ENCODE data around the gene SSC5D. TPM values are rescaled to one million over a fixed set of nuclear protein-coding genes. Genes with fewer than 3 reads are reported as not detected.
A peak's percentile ranks its signal among the peaks of the same experiment; 100 is the strongest.

SSC5D gene
- total and polyA plus RNA-seq, 9 of the 15 experiments (the other 6 are each of a cell fraction or from before 2014, with no cell fraction given): 0.04 to 0.71 (median 0.14) TPM; not detected in 2

DNA sequence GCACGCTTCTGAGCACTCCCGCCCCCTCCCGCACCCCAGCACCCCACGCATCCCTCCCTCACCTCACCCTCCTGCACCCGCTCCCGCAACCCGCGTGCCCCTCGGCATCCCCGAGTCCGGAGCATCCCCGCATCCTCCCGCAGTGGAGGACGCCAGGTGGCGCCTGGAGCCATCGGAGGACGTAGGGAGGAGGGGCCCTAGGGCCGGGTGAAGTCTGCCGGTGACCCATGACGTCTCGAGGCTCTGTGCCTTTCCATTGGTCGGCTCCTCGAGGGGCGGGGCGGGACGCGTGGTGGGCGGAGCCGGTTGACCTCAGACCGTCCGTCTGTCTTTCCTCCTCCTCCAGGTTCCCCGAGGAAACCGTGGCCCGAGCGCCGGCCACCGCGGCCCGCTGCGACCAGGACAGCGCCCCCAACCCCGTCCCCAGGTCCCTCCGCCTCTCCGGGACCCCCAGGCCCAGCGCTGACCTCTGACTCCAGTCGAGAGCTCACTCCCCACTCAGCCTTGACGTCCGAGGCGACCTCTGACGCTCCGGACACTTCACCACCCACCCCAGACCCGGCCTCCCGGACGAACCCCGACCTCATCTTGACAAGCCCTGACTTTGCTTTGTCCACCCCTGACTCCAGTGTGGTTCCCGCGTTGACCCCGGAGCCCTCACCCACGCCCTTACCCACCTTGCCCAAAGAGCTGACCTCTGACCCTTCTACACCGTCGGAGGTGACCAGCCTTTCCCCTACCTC is 28.8 kb downstream of the SSC5D start (continued):
- TF ChIP-seq, protein P1, sequence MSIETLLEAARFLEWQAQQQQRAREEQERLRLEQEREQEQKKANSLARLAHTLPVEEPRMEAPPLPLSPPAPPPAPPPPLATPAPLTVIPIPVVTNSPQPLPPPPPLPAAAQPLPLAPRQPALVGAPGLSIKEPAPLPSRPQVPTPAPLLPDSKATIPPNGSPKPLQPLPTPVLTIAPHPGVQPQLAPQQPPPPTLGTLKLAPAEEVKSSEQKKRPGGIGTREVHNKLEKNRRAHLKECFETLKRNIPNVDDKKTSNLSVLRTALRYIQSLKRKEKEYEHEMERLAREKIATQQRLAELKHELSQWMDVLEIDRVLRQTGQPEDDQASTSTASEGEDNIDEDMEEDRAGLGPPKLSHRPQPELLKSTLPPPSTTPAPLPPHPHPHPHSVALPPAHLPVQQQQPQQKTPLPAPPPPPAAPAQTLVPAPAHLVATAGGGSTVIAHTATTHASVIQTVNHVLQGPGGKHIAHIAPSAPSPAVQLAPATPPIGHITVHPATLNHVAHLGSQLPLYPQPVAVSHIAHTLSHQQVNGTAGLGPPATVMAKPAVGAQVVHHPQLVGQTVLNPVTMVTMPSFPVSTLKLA (conservative IDR thresholded peaks at IDR 0.05): peak in 1 of 2 experiments; percentile 49; a peak in 2 of 4 replicates
- TF ChIP-seq CREB1 (IDR thresholded peaks at IDR 0.05) (peak; percentile 96), CREB1 (CRISPR knock-in tag; IDR thresholded peaks at IDR 0.05) (peak; percentile 98), LEF1 (IDR thresholded peaks at IDR 0.05) (no peak), HNRNPLL (IDR thresholded peaks at IDR 0.05; ENCODE audit: low read depth, low read length, poor library complexity, severe bottlenecking) (no peak), ZNF354B (CRISPR knock-in tag; IDR thresholded peaks at IDR 0.05) (no peak), SMARCB1 (IDR thresholded peaks at IDR 0.05; ENCODE audit: insufficient read length, low read depth) (no peak), TRIM24 (IDR thresholded peaks at IDR 0.05) (peak in 1 of 2 experiments; percentile 47; a peak in 1 of 4 replicates), ZNF785 (CRISPR knock-in tag; IDR thresholded peaks at IDR 0.05) (no peak), BCOR (IDR thresholded peaks at IDR 0.05) (no peak), ZNF384 (IDR thresholded peaks at IDR 0.05; ENCODE audit: low read depth, low read length) (no peak), PCBP1 (IDR thresholded peaks at IDR 0.05; ENCODE audit: low read depth, low read length, poor library complexity, severe bottlenecking) (peak; percentile 81), PHTF2 (CRISPR knock-in tag; IDR thresholded peaks at IDR 0.05) (no peak), RBM39 (optimal IDR thresholded peaks at IDR 0.05; ENCODE audit: low read depth, low read length) (no peak), ESRRA (IDR thresholded peaks at IDR 0.05; ENCODE audit: borderline replicate concordance, low read depth) (peak; percentile 97), ZNF584 (CRISPR knock-in tag; IDR thresholded peaks at IDR 0.05; ENCODE audit: low read depth) (no peak), ZFP36 (IDR thresholded peaks at IDR 0.05; ENCODE audit: low read depth, low read length, partially characterized antibody) (peak; percentile 21)
- TF ChIP-seq, protein P2, sequence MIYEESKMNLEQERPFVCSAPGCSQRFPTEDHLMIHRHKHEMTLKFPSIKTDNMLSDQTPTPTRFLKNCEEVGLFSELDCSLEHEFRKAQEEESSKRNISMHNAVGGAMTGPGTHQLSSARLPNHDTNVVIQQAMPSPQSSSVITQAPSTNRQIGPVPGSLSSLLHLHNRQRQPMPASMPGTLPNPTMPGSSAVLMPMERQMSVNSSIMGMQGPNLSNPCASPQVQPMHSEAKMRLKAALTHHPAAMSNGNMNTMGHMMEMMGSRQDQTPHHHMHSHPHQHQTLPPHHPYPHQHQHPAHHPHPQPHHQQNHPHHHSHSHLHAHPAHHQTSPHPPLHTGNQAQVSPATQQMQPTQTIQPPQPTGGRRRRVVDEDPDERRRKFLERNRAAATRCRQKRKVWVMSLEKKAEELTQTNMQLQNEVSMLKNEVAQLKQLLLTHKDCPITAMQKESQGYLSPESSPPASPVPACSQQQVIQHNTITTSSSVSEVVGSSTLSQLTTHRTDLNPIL (CRISPR knock-in tag; IDR thresholded peaks at IDR 0.05): no peak
- TF ChIP-seq, protein P3, sequence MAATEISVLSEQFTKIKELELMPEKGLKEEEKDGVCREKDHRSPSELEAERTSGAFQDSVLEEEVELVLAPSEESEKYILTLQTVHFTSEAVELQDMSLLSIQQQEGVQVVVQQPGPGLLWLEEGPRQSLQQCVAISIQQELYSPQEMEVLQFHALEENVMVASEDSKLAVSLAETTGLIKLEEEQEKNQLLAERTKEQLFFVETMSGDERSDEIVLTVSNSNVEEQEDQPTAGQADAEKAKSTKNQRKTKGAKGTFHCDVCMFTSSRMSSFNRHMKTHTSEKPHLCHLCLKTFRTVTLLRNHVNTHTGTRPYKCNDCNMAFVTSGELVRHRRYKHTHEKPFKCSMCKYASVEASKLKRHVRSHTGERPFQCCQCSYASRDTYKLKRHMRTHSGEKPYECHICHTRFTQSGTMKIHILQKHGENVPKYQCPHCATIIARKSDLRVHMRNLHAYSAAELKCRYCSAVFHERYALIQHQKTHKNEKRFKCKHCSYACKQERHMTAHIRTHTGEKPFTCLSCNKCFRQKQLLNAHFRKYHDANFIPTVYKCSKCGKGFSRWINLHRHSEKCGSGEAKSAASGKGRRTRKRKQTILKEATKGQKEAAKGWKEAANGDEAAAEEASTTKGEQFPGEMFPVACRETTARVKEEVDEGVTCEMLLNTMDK (IDR thresholded peaks at IDR 0.05; ENCODE audit: borderline replicate concordance, insufficient read depth, low read depth, low read length, poor library complexity, severe bottlenecking): peak; percentile 77
- TF ChIP-seq, protein P4, sequence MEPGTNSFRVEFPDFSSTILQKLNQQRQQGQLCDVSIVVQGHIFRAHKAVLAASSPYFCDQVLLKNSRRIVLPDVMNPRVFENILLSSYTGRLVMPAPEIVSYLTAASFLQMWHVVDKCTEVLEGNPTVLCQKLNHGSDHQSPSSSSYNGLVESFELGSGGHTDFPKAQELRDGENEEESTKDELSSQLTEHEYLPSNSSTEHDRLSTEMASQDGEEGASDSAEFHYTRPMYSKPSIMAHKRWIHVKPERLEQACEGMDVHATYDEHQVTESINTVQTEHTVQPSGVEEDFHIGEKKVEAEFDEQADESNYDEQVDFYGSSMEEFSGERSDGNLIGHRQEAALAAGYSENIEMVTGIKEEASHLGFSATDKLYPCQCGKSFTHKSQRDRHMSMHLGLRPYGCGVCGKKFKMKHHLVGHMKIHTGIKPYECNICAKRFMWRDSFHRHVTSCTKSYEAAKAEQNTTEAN (CRISPR knock-in tag; IDR thresholded peaks at IDR 0.05): no peak
- TF ChIP-seq, protein P5, sequence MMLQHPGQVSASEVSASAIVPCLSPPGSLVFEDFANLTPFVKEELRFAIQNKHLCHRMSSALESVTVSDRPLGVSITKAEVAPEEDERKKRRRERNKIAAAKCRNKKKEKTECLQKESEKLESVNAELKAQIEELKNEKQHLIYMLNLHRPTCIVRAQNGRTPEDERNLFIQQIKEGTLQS (IDR thresholded peaks at IDR 0.05): no peak
- TF ChIP-seq, protein P5 (CRISPR knock-in tag; conservative IDR thresholded peaks at IDR 0.05): 0 out of 2 replicates have a peak, but pooled peaks have one; percentile 36
